Measurements from ENCODE around the gene TCP11L2. TPM values are rescaled to one million over a fixed set of nuclear protein-coding genes. Genes with fewer than 3 reads are reported as not detected.

The TCP11L2 gene
- total and polyA plus RNA-seq, 2 of the 8 experiments (the other 6 are each of a cell fraction or from before 2014, with no cell fraction given), result 2.1 to 7.1 TPM

- TF ChIP-seq JUN (IDR thresholded peaks at IDR 0.05; ENCODE audit: low read depth, low read length), result no peak
- no peak for TF ChIP-seq NANOG (IDR thresholded peaks at IDR 0.05; ENCODE audit: insufficient read depth, low read depth, low read length, poor library complexity, severe bottlenecking)
Observed at GRCh38 chr12:106289196-106289681, 13.3 kb upstream of the TCP11L2 start (continued).
